HG03378 (cell line): ENCODE data around the gene NRP1.

Experiments used
- ATAC-seq: cut with Tn5 transposase; IDR thresholded peaks from one replicate; pipeline ENCODE4 v1.9.1; 2021; ENCODE audit warnings: mild to moderate bottlenecking, moderate library complexity; ENCODE audit not compliant: unreplicated experiment

The NRP1 gene

GRCh38 chr10:33293531-33294170 lies 40.8 kb downstream of the NRP1 start:
- ATAC-seq: no peak

- no peak for ATAC-seq
These were observed 41.4 kb downstream of the NRP1 start for GRCh38 chr10:33293076-33293475.

- ATAC-seq: no peak
These were observed 43.3 kb downstream of the NRP1 start for GRCh38 chr10:33291053-33291592.

GRCh38 chr10:33290321-33291052 lies 44.0 kb downstream of the NRP1 start:
- ATAC-seq: no peak

GRCh38 chr10:33289776-33290175 lies 44.7 kb downstream of the NRP1 start:
- ATAC-seq: no peak

- no peak for ATAC-seq
These were observed 46.3 kb downstream of the NRP1 start for GRCh38 chr10:33288127-33288526.

GRCh38 chr10:33287112-33287511 lies 47.4 kb downstream of the NRP1 start:
- ATAC-seq: no peak

- no peak for ATAC-seq
These were observed 48.1 kb downstream of the NRP1 start for GRCh38 chr10:33286157-33286934.

GRCh38 chr10:33284945-33285344 lies 49.5 kb downstream of the NRP1 start:
- ATAC-seq: no peak

- ATAC-seq: no peak
These were observed 54.5 kb downstream of the NRP1 start for GRCh38 chr10:33279811-33280602.

GRCh38 chr10:33279276-33279675 lies 55.2 kb downstream of the NRP1 start:
- no peak for ATAC-seq

- ATAC-seq: no peak
These were observed 56.3 kb downstream of the NRP1 start for GRCh38 chr10:33278198-33278597.

- no peak for ATAC-seq
These were observed 57.3 kb downstream of the NRP1 start for GRCh38 chr10:33277135-33277536.

- ATAC-seq: no peak
These were observed 58.1 kb downstream of the NRP1 start for GRCh38 chr10:33276282-33276923.

GRCh38 chr10:33274096-33274785 lies 60.2 kb downstream of the NRP1 start:
- ATAC-seq: no peak

GRCh38 chr10:33273295-33274002 lies 61.0 kb downstream of the NRP1 start:
- no peak for ATAC-seq

GRCh38 chr10:33272635-33273034 lies 61.8 kb downstream of the NRP1 start:
- no peak for ATAC-seq

- no peak for ATAC-seq
These were observed 62.4 kb downstream of the NRP1 start for GRCh38 chr10:33271969-33272583.

- no peak for ATAC-seq
These were observed 63.5 kb downstream of the NRP1 start for GRCh38 chr10:33270971-33271370.
